Measurements from ENCODE around the gene SALL3.

- TF ChIP-seq POLR2AphosphoS5 (IDR thresholded peaks at IDR 0.05; ENCODE audit: borderline replicate concordance, low read depth, low read length) (no peak), EZH2 (IDR thresholded peaks at IDR 0.05) (no peak)
Observed at GRCh38 chr18:78973357-78974083, 6.1 kb upstream of the SALL3 start.

Data from SK-N-MC (cell line).